ENCODE results near the gene CCDC34.

DNA sequence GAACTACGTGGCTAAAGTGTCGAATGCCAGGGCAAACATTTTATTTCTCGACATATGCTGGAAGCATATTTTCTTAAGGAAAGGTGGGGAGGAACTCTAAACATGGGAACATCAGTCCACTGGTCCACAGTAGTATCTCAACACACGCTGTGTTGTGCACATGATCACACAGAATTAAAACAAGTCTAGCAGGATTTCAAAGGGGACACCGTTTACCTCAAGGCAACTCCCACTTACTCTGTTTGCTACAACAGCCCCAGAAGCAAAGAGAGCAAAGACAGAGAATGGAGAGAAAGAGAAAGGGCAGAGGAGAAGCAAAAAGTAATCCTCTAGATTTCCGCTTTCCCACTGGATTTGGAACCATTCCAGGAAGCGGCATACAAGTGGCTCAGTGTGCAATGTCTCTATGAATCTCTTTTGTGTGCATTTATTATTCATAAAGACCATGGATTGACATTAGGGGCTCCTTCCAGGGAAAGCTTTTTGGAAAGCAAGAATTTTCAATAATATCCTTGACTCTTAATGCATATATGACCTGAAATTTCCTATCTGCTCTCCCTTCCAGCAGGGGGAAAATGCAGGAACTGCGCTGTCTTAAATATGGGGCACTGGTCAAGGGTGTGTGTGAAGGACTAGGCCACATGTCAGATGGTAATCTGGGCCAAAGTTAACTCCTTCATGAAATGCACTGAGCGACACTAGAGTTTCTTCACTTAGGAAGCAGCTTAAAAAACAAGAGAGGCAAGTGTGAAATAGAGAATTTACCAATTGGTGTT lies 34.8 kb upstream of the CCDC34 start:
- no peak for TF ChIP-seq EZH2phosphoT487 (IDR thresholded peaks at IDR 0.05; ENCODE audit: unreplicated experiment)
- no peak for TF ChIP-seq EZH2 (IDR thresholded peaks at IDR 0.05; ENCODE audit: low read depth, unreplicated experiment)
- TF ChIP-seq, protein P1, sequence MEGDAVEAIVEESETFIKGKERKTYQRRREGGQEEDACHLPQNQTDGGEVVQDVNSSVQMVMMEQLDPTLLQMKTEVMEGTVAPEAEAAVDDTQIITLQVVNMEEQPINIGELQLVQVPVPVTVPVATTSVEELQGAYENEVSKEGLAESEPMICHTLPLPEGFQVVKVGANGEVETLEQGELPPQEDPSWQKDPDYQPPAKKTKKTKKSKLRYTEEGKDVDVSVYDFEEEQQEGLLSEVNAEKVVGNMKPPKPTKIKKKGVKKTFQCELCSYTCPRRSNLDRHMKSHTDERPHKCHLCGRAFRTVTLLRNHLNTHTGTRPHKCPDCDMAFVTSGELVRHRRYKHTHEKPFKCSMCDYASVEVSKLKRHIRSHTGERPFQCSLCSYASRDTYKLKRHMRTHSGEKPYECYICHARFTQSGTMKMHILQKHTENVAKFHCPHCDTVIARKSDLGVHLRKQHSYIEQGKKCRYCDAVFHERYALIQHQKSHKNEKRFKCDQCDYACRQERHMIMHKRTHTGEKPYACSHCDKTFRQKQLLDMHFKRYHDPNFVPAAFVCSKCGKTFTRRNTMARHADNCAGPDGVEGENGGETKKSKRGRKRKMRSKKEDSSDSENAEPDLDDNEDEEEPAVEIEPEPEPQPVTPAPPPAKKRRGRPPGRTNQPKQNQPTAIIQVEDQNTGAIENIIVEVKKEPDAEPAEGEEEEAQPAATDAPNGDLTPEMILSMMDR (conservative IDR thresholded peaks at IDR 0.05; ENCODE audit: low read depth in 2 of 2): no peak
- TF ChIP-seq CREB1 (CRISPR knock-in tag; IDR thresholded peaks at IDR 0.05; ENCODE audit: low read depth): no peak
- no peak for TF ChIP-seq POLR2AphosphoS5 (IDR thresholded peaks at IDR 0.05; ENCODE audit: low read depth)
- TF ChIP-seq, protein P2, sequence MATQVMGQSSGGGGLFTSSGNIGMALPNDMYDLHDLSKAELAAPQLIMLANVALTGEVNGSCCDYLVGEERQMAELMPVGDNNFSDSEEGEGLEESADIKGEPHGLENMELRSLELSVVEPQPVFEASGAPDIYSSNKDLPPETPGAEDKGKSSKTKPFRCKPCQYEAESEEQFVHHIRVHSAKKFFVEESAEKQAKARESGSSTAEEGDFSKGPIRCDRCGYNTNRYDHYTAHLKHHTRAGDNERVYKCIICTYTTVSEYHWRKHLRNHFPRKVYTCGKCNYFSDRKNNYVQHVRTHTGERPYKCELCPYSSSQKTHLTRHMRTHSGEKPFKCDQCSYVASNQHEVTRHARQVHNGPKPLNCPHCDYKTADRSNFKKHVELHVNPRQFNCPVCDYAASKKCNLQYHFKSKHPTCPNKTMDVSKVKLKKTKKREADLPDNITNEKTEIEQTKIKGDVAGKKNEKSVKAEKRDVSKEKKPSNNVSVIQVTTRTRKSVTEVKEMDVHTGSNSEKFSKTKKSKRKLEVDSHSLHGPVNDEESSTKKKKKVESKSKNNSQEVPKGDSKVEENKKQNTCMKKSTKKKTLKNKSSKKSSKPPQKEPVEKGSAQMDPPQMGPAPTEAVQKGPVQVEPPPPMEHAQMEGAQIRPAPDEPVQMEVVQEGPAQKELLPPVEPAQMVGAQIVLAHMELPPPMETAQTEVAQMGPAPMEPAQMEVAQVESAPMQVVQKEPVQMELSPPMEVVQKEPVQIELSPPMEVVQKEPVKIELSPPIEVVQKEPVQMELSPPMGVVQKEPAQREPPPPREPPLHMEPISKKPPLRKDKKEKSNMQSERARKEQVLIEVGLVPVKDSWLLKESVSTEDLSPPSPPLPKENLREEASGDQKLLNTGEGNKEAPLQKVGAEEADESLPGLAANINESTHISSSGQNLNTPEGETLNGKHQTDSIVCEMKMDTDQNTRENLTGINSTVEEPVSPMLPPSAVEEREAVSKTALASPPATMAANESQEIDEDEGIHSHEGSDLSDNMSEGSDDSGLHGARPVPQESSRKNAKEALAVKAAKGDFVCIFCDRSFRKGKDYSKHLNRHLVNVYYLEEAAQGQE (IDR thresholded peaks at IDR 0.05; ENCODE audit: unreplicated experiment): no peak
- TF ChIP-seq, protein P3, sequence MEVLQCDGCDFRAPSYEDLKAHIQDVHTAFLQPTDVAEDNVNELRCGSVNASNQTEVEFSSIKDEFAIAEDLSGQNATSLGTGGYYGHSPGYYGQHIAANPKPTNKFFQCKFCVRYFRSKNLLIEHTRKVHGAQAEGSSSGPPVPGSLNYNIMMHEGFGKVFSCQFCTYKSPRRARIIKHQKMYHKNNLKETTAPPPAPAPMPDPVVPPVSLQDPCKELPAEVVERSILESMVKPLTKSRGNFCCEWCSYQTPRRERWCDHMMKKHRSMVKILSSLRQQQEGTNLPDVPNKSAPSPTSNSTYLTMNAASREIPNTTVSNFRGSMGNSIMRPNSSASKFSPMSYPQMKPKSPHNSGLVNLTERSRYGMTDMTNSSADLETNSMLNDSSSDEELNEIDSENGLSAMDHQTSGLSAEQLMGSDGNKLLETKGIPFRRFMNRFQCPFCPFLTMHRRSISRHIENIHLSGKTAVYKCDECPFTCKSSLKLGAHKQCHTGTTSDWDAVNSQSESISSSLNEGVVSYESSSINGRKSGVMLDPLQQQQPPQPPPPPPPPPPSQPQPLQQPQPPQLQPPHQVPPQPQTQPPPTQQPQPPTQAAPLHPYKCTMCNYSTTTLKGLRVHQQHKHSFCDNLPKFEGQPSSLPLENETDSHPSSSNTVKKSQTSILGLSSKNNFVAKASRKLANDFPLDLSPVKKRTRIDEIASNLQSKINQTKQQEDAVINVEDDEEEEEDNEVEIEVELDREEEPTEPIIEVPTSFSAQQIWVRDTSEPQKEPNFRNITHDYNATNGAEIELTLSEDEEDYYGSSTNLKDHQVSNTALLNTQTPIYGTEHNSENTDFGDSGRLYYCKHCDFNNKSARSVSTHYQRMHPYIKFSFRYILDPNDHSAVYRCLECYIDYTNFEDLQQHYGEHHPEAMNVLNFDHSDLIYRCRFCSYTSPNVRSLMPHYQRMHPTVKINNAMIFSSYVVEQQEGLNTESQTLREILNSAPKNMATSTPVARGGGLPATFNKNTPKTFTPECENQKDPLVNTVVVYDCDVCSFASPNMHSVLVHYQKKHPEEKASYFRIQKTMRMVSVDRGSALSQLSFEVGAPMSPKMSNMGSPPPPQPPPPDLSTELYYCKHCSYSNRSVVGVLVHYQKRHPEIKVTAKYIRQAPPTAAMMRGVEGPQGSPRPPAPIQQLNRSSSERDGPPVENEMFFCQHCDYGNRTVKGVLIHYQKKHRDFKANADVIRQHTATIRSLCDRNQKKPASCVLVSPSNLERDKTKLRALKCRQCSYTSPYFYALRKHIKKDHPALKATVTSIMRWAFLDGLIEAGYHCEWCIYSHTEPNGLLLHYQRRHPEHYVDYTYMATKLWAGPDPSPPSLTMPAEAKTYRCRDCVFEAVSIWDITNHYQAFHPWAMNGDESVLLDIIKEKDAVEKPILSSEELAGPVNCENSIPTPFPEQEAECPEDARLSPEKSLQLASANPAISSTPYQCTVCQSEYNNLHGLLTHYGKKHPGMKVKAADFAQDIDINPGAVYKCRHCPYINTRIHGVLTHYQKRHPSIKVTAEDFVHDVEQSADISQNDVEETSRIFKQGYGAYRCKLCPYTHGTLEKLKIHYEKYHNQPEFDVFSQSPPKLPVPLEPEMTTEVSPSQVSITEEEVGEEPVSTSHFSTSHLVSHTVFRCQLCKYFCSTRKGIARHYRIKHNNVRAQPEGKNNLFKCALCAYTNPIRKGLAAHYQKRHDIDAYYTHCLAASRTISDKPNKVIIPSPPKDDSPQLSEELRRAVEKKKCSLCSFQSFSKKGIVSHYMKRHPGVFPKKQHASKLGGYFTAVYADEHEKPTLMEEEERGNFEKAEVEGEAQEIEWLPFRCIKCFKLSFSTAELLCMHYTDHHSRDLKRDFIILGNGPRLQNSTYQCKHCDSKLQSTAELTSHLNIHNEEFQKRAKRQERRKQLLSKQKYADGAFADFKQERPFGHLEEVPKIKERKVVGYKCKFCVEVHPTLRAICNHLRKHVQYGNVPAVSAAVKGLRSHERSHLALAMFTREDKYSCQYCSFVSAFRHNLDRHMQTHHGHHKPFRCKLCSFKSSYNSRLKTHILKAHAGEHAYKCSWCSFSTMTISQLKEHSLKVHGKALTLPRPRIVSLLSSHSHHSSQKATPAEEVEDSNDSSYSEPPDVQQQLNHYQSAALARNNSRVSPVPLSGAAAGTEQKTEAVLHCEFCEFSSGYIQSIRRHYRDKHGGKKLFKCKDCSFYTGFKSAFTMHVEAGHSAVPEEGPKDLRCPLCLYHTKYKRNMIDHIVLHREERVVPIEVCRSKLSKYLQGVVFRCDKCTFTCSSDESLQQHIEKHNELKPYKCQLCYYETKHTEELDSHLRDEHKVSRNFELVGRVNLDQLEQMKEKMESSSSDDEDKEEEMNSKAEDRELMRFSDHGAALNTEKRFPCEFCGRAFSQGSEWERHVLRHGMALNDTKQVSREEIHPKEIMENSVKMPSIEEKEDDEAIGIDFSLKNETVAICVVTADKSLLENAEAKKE (CRISPR knock-in tag; IDR thresholded peaks at IDR 0.05): no peak
- TF ChIP-seq JUNB (IDR thresholded peaks at IDR 0.05; ENCODE audit: unreplicated experiment): no peak
- TF ChIP-seq STAT1 (IDR thresholded peaks at IDR 0.05; ENCODE audit: unreplicated experiment): no peak
- TF ChIP-seq ZNF114 (CRISPR knock-in tag; IDR thresholded peaks at IDR 0.05): no peak
- TF ChIP-seq, protein P4, sequence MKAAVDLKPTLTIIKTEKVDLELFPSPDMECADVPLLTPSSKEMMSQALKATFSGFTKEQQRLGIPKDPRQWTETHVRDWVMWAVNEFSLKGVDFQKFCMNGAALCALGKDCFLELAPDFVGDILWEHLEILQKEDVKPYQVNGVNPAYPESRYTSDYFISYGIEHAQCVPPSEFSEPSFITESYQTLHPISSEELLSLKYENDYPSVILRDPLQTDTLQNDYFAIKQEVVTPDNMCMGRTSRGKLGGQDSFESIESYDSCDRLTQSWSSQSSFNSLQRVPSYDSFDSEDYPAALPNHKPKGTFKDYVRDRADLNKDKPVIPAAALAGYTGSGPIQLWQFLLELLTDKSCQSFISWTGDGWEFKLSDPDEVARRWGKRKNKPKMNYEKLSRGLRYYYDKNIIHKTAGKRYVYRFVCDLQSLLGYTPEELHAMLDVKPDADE (IDR thresholded peaks at IDR 0.05): no peak
- no peak for TF ChIP-seq ZNF331 (CRISPR knock-in tag; IDR thresholded peaks at IDR 0.05; ENCODE audit: low read depth)
- no peak for TF ChIP-seq NANOG (IDR thresholded peaks at IDR 0.05; ENCODE audit: borderline replicate concordance)

All from GM23338 (cell line).